Measurements from ENCODE around the gene GRIK1. TPM values are rescaled to one million over a fixed set of nuclear protein-coding genes. Genes with fewer than 3 reads are reported as not detected.

Gene GRIK1
- total RNA-seq, 1 experiment from 2014 or later: not detected

- BruUV-seq (replicated peaks): no TSS peak
- CTCF ChIA-PET: no interaction called here
- no peak overlapping the region for H3K4me3 ChIP-seq
- intact Hi-C loops (cut with micrococcal nuclease; ENCODE audit: unreplicated experiment): no loop called here
- H3K9me2 ChIP-seq (ENCODE audit: insufficient read depth): no peaks in the 10 kb centered on the region
- DNase-seq: no peak
- H3K27ac ChIP-seq: no peak overlapping the region
- no peaks in the 10 kb centered on the region for H3K27me3 ChIP-seq (ENCODE audit: insufficient read depth, low read depth)
- H2AFZ ChIP-seq: no peak overlapping the region
- no peaks in the 10 kb centered on the region for H3K9me3 ChIP-seq (ENCODE audit: insufficient read depth, low read depth)
- H4K20me1 ChIP-seq (ENCODE audit: insufficient read depth): no peaks in the 10 kb centered on the region
- TF ChIP-seq, protein P1, sequence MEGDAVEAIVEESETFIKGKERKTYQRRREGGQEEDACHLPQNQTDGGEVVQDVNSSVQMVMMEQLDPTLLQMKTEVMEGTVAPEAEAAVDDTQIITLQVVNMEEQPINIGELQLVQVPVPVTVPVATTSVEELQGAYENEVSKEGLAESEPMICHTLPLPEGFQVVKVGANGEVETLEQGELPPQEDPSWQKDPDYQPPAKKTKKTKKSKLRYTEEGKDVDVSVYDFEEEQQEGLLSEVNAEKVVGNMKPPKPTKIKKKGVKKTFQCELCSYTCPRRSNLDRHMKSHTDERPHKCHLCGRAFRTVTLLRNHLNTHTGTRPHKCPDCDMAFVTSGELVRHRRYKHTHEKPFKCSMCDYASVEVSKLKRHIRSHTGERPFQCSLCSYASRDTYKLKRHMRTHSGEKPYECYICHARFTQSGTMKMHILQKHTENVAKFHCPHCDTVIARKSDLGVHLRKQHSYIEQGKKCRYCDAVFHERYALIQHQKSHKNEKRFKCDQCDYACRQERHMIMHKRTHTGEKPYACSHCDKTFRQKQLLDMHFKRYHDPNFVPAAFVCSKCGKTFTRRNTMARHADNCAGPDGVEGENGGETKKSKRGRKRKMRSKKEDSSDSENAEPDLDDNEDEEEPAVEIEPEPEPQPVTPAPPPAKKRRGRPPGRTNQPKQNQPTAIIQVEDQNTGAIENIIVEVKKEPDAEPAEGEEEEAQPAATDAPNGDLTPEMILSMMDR (conservative IDR thresholded peaks at IDR 0.05): no peak
- no peak for TF ChIP-seq EZH2 (IDR thresholded peaks at IDR 0.05; ENCODE audit: low read depth)
- no peaks in the 10 kb centered on the region for H3F3A ChIP-seq (ENCODE audit: insufficient read depth, low read depth)
- H3K36me3 ChIP-seq (ENCODE audit: low read depth): no peaks in the 10 kb centered on the region
- POLR2A ChIA-PET (ENCODE audit: unreplicated experiment): no interaction called here
- no peak overlapping the region for H3K4me2 ChIP-seq
- no peaks in the 10 kb centered on the region for H3K79me2 ChIP-seq (ENCODE audit: low read depth)
- no peaks in the 10 kb centered on the region for H3K4me1 ChIP-seq (replicated peaks; ENCODE audit: insufficient read depth)
Observed at GRCh38 chr21:29641001-29641634, 298.7 kb downstream of the GRIK1 start.

DNA sequence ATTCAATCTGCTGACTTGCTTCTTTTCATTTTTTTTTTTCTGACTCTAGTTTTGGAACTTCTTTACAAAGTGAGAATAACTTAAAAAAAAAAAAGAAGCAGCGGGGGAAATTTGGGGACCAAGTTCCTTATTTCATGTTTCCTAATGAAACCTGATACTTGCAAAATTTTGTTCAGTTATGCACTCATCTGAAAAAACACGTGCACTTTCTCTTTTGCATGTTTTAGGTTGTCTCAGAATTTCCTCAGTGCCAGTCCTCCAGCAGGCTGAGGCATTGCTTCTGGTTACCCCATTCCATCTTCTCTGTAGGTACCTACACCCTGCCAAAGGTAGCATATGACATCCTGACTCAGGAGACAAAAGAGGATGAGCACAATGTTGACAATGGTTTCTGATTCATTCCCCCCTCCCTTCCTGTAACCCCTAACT lies 299.7 kb downstream of the GRIK1 start:
- Histone ChIP-seq H3K79me2 (ENCODE audit: low read depth) (no peaks in the 10 kb centered on the region), H3K9me3 (ENCODE audit: insufficient read depth, low read depth) (no peaks in the 10 kb centered on the region), H3K4me1 (replicated peaks; ENCODE audit: insufficient read depth) (no peaks in the 10 kb centered on the region), H3K9me2 (ENCODE audit: insufficient read depth) (no peaks in the 10 kb centered on the region), H3K4me3 (no peak overlapping the region), H3F3A (ENCODE audit: insufficient read depth, low read depth) (no peaks in the 10 kb centered on the region), H4K20me1 (ENCODE audit: insufficient read depth) (no peaks in the 10 kb centered on the region), H3K27ac (no peak overlapping the region), H3K36me3 (ENCODE audit: low read depth) (no peaks in the 10 kb centered on the region), H2AFZ (no peak overlapping the region), H3K27me3 (ENCODE audit: insufficient read depth, low read depth) (no peaks in the 10 kb centered on the region), H3K4me2 (no peak overlapping the region)
- TF ChIP-seq, protein P1 (conservative IDR thresholded peaks at IDR 0.05): no peak
- no peak for TF ChIP-seq EZH2 (IDR thresholded peaks at IDR 0.05; ENCODE audit: low read depth)
- intact Hi-C loops (cut with micrococcal nuclease; ENCODE audit: unreplicated experiment): no loop called here
- POLR2A ChIA-PET (ENCODE audit: unreplicated experiment): no interaction called here
- DNase-seq: no peak
- CTCF ChIA-PET: no interaction called here
- BruUV-seq (replicated peaks): no TSS peak

DNA sequence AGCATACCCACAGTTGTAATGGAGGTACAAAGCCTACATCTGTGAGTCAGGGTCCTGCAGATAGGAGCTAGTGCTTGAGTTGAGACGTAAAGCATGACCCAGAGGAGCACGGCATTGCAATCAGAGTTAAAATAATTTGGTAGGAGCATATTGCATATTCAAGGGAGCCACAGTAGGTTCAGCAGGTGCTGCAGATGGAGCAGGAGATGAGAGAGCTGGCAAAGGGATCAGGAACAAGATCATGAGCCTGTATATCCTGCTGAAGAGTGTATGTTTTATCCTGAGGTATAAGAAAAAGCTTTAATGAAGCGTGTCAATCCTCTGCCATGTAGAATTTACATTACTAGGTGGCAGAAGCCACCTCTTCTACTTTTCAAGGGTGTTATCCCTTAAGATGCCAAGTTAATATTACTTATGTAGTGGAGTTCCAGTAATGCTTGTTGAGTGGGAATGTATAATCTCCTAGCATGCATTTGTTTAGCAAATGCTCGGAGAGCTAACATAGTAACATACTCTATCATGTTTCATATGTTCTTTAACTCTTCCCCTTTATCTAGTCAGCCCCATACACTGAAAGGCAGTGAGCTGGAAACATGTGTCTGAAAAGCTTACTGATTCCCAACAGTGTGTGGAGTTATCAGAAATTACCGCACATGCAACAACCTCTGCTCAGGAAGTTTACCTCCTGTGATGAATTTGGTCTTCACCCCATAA lies 300.3 kb downstream of the GRIK1 start:
- POLR2A ChIA-PET (ENCODE audit: unreplicated experiment): no interaction called here

More for the DNA sequence above, 300.3 kb downstream of the GRIK1 start:
- no peak overlapping the region for H3K4me2 ChIP-seq
- H3K36me3 ChIP-seq (ENCODE audit: low read depth): no peaks in the 10 kb centered on the region
- intact Hi-C loops (cut with micrococcal nuclease; ENCODE audit: unreplicated experiment): no loop called here
- H3K4me3 ChIP-seq: no peak overlapping the region
- H4K20me1 ChIP-seq (ENCODE audit: insufficient read depth): no peaks in the 10 kb centered on the region
- H3F3A ChIP-seq (ENCODE audit: insufficient read depth, low read depth): no peaks in the 10 kb centered on the region
- no peaks in the 10 kb centered on the region for H3K9me3 ChIP-seq (ENCODE audit: insufficient read depth, low read depth)
- DNase-seq: no peak
- no peaks in the 10 kb centered on the region for H3K27me3 ChIP-seq (ENCODE audit: insufficient read depth, low read depth)
- H3K27ac ChIP-seq: no peak overlapping the region
- no peak overlapping the region for H2AFZ ChIP-seq
- no peak for TF ChIP-seq EZH2 (IDR thresholded peaks at IDR 0.05; ENCODE audit: low read depth)
- TF ChIP-seq, protein P1 (conservative IDR thresholded peaks at IDR 0.05): no peak
- CTCF ChIA-PET: no interaction called here
- H3K9me2 ChIP-seq (ENCODE audit: insufficient read depth): no peaks in the 10 kb centered on the region
- no peaks in the 10 kb centered on the region for H3K4me1 ChIP-seq (replicated peaks; ENCODE audit: insufficient read depth)
- no peaks in the 10 kb centered on the region for H3K79me2 ChIP-seq (ENCODE audit: low read depth)
- BruUV-seq (replicated peaks): no TSS peak

All from PC-9 (cell line).